Measurements from ENCODE around the gene IMMP1L.

The IMMP1L gene, protein sequence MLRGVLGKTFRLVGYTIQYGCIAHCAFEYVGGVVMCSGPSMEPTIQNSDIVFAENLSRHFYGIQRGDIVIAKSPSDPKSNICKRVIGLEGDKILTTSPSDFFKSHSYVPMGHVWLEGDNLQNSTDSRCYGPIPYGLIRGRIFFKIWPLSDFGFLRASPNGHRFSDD

DNA sequence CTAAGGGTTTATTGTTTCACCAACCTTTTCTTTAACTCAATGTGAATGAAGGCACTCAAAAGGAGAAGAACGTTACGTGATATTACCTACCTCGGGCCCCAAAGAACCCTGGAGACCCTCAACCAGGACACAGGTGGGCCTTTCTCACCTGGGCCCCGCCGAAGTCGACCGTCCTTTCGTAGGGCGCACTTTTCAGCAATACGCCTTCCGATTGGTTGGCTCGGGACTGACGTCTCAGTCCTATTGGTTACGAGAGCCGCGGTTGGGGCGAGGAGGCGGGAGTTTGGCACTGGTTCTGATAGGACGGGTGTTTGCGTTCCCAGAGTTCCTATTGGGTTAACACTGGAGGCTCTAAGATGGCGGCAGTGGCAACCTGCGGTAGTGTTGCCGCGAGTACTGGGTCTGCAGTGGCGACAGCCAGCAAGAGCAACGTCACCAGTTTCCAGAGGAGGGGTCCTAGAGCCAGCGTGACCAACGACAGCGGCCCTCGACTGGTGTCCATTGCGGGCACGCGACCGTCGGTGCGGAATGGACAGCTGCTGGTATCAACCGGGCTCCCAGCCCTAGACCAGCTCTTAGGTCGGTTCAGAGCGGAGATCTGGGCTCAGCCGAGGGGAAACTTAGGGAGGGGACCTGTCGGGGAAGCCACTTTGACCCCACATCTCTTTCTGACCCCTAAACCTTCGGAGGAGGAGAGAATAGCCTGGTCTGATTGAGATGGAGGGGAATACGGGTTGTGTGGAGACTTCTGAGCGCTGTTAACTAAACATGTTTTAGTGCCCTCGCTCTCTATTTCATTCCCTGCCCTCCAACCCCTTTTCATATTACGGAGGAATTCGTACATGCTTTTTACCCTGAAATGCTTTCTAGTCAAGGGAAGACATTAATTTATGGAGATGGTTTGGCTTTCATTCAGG lies at the start of gene IMMP1L, which contains the start of gene ELP4:
Gene IMMP1L, minus strand, starts transcription at position 194 of the 917 bp plus-strand sequence. CDS start 46,346 bp downstream, outside the sequence.
Gene ELP4, plus strand, starts transcription at position 339 of the 917 bp plus-strand sequence. Its CDS starts 18 bp downstream, at position 357.
- H3K4me2 ChIP-seq (ENCODE audit: low read depth, low read length, poor library complexity, severe bottlenecking) = peak within 1 kb of the TSS; percentile 82
- peak within 1 kb of the TSS; percentile 98 for H2AFZ ChIP-seq (ENCODE audit: low read length)
- peaks cover 66% of the 10 kb centered on the region for H3K79me2 ChIP-seq (ENCODE audit: insufficient read depth, low read length)
- no peaks in the 10 kb centered on the region for H3K9me3 ChIP-seq (ENCODE audit: insufficient read depth, low read depth, low read length)
- no peaks in the 10 kb centered on the region for H3K36me3 ChIP-seq (ENCODE audit: insufficient read depth, low read length)
- TF ChIP-seq EZH2phosphoT487 (IDR thresholded peaks at IDR 0.05; ENCODE audit: borderline replicate concordance) = no peak
- TF ChIP-seq, protein P1, sequence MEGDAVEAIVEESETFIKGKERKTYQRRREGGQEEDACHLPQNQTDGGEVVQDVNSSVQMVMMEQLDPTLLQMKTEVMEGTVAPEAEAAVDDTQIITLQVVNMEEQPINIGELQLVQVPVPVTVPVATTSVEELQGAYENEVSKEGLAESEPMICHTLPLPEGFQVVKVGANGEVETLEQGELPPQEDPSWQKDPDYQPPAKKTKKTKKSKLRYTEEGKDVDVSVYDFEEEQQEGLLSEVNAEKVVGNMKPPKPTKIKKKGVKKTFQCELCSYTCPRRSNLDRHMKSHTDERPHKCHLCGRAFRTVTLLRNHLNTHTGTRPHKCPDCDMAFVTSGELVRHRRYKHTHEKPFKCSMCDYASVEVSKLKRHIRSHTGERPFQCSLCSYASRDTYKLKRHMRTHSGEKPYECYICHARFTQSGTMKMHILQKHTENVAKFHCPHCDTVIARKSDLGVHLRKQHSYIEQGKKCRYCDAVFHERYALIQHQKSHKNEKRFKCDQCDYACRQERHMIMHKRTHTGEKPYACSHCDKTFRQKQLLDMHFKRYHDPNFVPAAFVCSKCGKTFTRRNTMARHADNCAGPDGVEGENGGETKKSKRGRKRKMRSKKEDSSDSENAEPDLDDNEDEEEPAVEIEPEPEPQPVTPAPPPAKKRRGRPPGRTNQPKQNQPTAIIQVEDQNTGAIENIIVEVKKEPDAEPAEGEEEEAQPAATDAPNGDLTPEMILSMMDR (conservative IDR thresholded peaks at IDR 0.05; ENCODE audit: low read length) = no peak
- peak within 1 kb of the TSS; percentile 98 for H3K4me3 ChIP-seq (ENCODE audit: low read length, poor library complexity, severe bottlenecking)
- H4K20me1 ChIP-seq (ENCODE audit: insufficient read depth, low read length, poor library complexity, severe bottlenecking) = peaks cover 10% of the 10 kb centered on the region
- no peaks in the 10 kb centered on the region for H3K27me3 ChIP-seq (ENCODE audit: insufficient read depth, low read length, poor library complexity, severe bottlenecking)
- H3K4me1 ChIP-seq (ENCODE audit: insufficient read depth, low read length, poor library complexity, severe bottlenecking) = peaks cover 43% of the 10 kb centered on the region
- peak within 1 kb of the TSS; percentile 86 for H3K9ac ChIP-seq (ENCODE audit: low read depth, low read length, poor library complexity, severe bottlenecking)
- no peaks in the 10 kb centered on the region for H3K9me2 ChIP-seq (replicated peaks; ENCODE audit: low read depth, low read length)
- no peaks in the 10 kb centered on the region; the same call in 1 of the 2 replicates for H3F3A ChIP-seq (ENCODE audit: low read depth)

GRCh38 chr11:31558001-31558400 lies 48.6 kb upstream of the IMMP1L start:
- no peaks in the 10 kb centered on the region for H4K20me1 ChIP-seq (ENCODE audit: insufficient read depth, low read length, poor library complexity, severe bottlenecking)
- H3K9me3 ChIP-seq (ENCODE audit: insufficient read depth, low read depth, low read length) = no peaks in the 10 kb centered on the region
- TF ChIP-seq, protein P1 (conservative IDR thresholded peaks at IDR 0.05; ENCODE audit: low read length) = no peak
- no peak for TF ChIP-seq EZH2phosphoT487 (IDR thresholded peaks at IDR 0.05; ENCODE audit: borderline replicate concordance)
- H3K36me3 ChIP-seq (ENCODE audit: insufficient read depth, low read length) = no peaks in the 10 kb centered on the region
- no peak overlapping the region for H3K4me3 ChIP-seq (ENCODE audit: low read length, poor library complexity, severe bottlenecking)
- H3K79me2 ChIP-seq (ENCODE audit: insufficient read depth, low read length) = no peaks in the 10 kb centered on the region
- H2AFZ ChIP-seq (ENCODE audit: low read length) = no peak overlapping the region
- no peaks in the 10 kb centered on the region for H3K27me3 ChIP-seq (ENCODE audit: insufficient read depth, low read length, poor library complexity, severe bottlenecking)
- no peak overlapping the region for H3K4me2 ChIP-seq (ENCODE audit: low read depth, low read length, poor library complexity, severe bottlenecking)
- H3K9ac ChIP-seq (ENCODE audit: low read depth, low read length, poor library complexity, severe bottlenecking) = no peak overlapping the region
- no peaks in the 10 kb centered on the region for H3K9me2 ChIP-seq (replicated peaks; ENCODE audit: low read depth, low read length)
- H3K4me1 ChIP-seq (ENCODE audit: insufficient read depth, low read length, poor library complexity, severe bottlenecking) = no peaks in the 10 kb centered on the region
- H3F3A ChIP-seq (ENCODE audit: low read depth) = no peaks in the 10 kb centered on the region

- Histone ChIP-seq H3K27me3 (ENCODE audit: insufficient read depth, low read length, poor library complexity, severe bottlenecking) (no peaks in the 10 kb centered on the region), H3K9ac (ENCODE audit: low read depth, low read length, poor library complexity, severe bottlenecking) (no peak overlapping the region), H4K20me1 (ENCODE audit: insufficient read depth, low read length, poor library complexity, severe bottlenecking) (no peaks in the 10 kb centered on the region), H3K4me3 (ENCODE audit: low read length, poor library complexity, severe bottlenecking) (no peak overlapping the region), H3K79me2 (ENCODE audit: insufficient read depth, low read length) (no peaks in the 10 kb centered on the region), H3K4me1 (ENCODE audit: insufficient read depth, low read length, poor library complexity, severe bottlenecking) (no peaks in the 10 kb centered on the region), H3K9me3 (ENCODE audit: insufficient read depth, low read depth, low read length) (no peaks in the 10 kb centered on the region), H3F3A (ENCODE audit: low read depth) (no peaks in the 10 kb centered on the region), H3K9me2 (replicated peaks; ENCODE audit: low read depth, low read length) (no peaks in the 10 kb centered on the region), H2AFZ (ENCODE audit: low read length) (no peak overlapping the region), H3K4me2 (ENCODE audit: low read depth, low read length, poor library complexity, severe bottlenecking) (no peak overlapping the region), H3K36me3 (ENCODE audit: insufficient read depth, low read length) (no peaks in the 10 kb centered on the region)
- no peak for TF ChIP-seq EZH2phosphoT487 (IDR thresholded peaks at IDR 0.05; ENCODE audit: borderline replicate concordance)
- TF ChIP-seq, protein P1 (conservative IDR thresholded peaks at IDR 0.05; ENCODE audit: low read length) = no peak
Observed at GRCh38 chr11:31555938-31556337, 46.5 kb upstream of the IMMP1L start.
